Activated T-cell treated with anti-CD3 and anti-CD28 coated beads, Interleukin-2, amount 50 U/mL, for 4 hours (primary cell): Measurements from ENCODE around the gene PGM1. TPM values are rescaled to one million over a fixed set of nuclear protein-coding genes. Genes with fewer than 3 reads are reported as not detected.
"Not testable (repeated sequence)": the region's sequence is repeated elsewhere in the genome, so short reads cannot be mapped to it uniquely, and the experiment has no call there.

Experiments used
- ATAC-seq, 2 donors: fragments of 200-7000 bp; cut with Tn5 transposase; one replicate each; pipeline ENCODE4 v1.10.0; 2021
- DNase-seq: peaks from one replicate; pipeline ENCODE4 v3.0.0-alpha.2; 2020
- H3K27me3 Mint-ChIP-seq: one replicate; pipeline ENCODE4 v1.8.0; 2021; ENCODE audit warnings: low read depth, mixed read lengths
- H3K36me3 Mint-ChIP-seq: one replicate; pipeline ENCODE4 v1.8.0; 2022; ENCODE audit warnings: mixed read lengths; ENCODE audit not compliant: insufficient read depth
- H3K4me1 Mint-ChIP-seq: one replicate; pipeline ENCODE4 v1.8.0; 2021; ENCODE audit warnings: low read depth, mixed read lengths
- H3K4me3 Mint-ChIP-seq: one replicate; pipeline ENCODE4 v1.8.0; 2021; ENCODE audit warnings: mild to moderate bottlenecking, moderate library complexity, mixed read lengths
- H3K9me3 Mint-ChIP-seq: one replicate; pipeline ENCODE4 v1.8.0; 2021; ENCODE audit warnings: mixed read lengths
- total RNA-seq, 3 donors: library from RNA; stranded (reverse); gene quantifications; one replicate each; pipeline ENCODE4 v1.2.1, GENCODE V29; 2021

The PGM1 gene
- total RNA-seq, 3 donors from 2014 or later = 21.0 to 25.6 (median 23.8) TPM

- H3K4me3 Mint-ChIP-seq, DNase-seq, H3K36me3 Mint-ChIP-seq, H3K9me3 Mint-ChIP-seq, H3K4me1 Mint-ChIP-seq, H3K27me3 Mint-ChIP-seq, ATAC-seq: not testable (repeated sequence)
Observed at GRCh38 chr1:63586326-63586725, 6.9 kb upstream of the PGM1 start.

DNA sequence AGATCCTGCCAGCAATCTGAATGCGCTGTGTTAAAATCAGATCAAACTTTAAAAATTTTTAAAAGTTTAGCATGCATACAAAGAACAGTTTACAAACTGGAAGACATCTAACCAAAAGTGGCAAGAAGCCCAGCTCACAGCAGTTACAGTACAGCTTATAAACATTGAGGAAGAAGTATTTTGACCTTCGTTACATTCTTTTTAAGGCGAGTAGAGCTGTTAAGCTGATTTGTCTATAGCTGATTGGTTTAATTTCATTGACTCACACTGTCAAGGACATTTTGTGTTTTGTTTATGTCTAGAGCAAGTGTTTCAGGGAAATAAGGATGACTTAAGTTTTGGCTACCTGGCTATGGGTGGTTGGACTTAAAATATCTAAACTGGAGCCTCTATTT lies 3.0 kb upstream of the PGM1 start:
- H3K36me3 Mint-ChIP-seq = no peaks in the 10 kb centered on the region
- H3K27me3 Mint-ChIP-seq = no peaks in the 10 kb centered on the region
- no peaks in the 10 kb centered on the region for H3K9me3 Mint-ChIP-seq
- H3K4me1 Mint-ChIP-seq = peaks cover 17% of the 10 kb centered on the region
- ATAC-seq (no peak), DNase-seq (no peak)
- H3K4me3 Mint-ChIP-seq = no peak overlapping the region

DNA sequence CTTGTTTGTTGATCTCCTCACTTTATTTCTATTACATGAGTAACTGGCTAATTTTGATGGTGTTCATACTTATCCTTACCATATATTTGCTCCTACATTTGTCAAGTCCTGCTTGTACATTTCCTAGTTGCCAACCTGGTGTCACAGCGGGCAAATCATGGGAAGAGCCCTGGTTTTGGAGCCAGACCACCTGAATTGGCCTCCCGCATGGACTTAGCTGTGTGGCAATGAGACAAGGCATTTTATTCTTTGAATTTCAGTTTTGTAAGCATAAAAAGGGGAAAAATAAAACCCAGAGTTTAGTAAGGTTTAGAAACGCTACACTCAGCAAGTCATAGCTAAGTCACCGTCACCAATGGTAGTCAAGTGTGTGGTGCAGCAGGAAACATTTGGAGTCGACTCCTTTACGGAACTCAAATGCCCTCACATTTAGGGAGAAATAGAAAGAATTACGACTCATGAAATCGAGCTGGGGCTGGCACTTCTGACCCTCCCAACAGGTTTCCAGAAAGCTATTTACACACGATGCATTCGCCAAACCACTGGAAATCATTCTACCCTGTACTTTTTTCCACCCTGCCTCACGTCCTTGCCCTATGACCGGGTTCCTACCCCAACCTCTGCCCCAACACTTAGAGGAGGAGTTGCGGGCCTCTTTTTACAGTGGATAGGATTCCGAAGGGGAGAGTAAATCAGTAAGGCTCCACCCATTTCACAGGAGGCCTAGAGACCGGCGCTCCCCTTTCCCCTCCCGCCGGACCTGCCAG lies 492 bp upstream of the PGM1 start:
- no peaks in the 10 kb centered on the region for H3K36me3 Mint-ChIP-seq
- DNase-seq (no peak), ATAC-seq (no peak)
- H3K4me3 Mint-ChIP-seq = peak overlapping the region; percentile 97
- peaks cover 27% of the 10 kb centered on the region for H3K4me1 Mint-ChIP-seq
- no peaks in the 10 kb centered on the region for H3K9me3 Mint-ChIP-seq
- no peaks in the 10 kb centered on the region for H3K27me3 Mint-ChIP-seq

DNA sequence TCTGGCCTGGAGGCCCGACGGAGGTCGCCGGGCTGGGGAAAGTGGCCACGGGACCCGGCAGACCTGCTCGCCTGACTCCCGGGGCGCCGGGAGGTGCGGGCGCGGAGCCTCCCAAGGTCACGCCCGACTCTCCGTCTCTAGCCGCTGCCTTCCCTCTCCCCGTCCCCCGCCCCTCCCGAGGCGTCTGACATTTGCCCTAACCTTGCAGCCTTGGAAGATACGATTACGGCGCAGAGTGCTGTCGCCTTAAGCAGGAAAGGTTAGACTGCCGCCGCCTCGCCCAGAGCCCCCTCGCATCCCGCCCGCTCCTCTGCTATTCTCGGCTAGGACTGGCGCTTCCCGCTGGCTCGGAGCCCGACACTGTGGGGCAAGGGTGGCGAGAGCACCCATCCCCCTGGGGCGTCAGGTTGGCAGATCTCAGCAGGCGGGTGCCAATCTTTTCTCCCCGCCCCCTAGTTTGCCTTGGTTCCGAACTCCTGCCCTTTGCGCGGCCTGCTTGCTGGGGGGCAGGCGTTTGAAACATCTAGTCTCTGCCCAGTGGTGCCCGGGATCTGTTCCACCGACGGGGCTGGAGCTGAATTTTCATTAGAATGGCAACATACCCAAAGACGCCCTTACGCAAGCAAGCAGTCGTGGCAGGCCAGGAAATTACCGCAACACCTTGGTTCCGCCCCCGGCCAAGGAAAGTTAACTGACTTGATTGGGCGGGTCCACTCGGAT lies 835 bp downstream of the PGM1 start:
- H3K27me3 Mint-ChIP-seq = no peaks in the 10 kb centered on the region
- H3K4me3 Mint-ChIP-seq = peak overlapping the region; percentile 97
- no peaks in the 10 kb centered on the region for H3K9me3 Mint-ChIP-seq
- H3K4me1 Mint-ChIP-seq = peaks cover 24% of the 10 kb centered on the region
- DNase-seq (peak; percentile 63), ATAC-seq (peak; percentile 68 to 70)
- no peaks in the 10 kb centered on the region for H3K36me3 Mint-ChIP-seq

GRCh38 chr1:63595435-63595834 lies 2.2 kb downstream of the PGM1 start:
- peaks cover 24% of the 10 kb centered on the region for H3K4me1 Mint-ChIP-seq
- no peaks in the 10 kb centered on the region for H3K27me3 Mint-ChIP-seq
- H3K36me3 Mint-ChIP-seq = no peaks in the 10 kb centered on the region
- no peaks in the 10 kb centered on the region for H3K9me3 Mint-ChIP-seq
- DNase-seq (no peak), ATAC-seq (no peak)
- H3K4me3 Mint-ChIP-seq = no peak overlapping the region

GRCh38 chr1:63599799-63600198 lies 6.6 kb downstream of the PGM1 start:
- H3K4me3 Mint-ChIP-seq = no peak overlapping the region
- peaks cover 14% of the 10 kb centered on the region for H3K36me3 Mint-ChIP-seq
- DNase-seq (no peak), ATAC-seq (no peak)
- peaks cover 15% of the 10 kb centered on the region for H3K4me1 Mint-ChIP-seq
- H3K9me3 Mint-ChIP-seq = no peaks in the 10 kb centered on the region
- no peaks in the 10 kb centered on the region for H3K27me3 Mint-ChIP-seq

DNA sequence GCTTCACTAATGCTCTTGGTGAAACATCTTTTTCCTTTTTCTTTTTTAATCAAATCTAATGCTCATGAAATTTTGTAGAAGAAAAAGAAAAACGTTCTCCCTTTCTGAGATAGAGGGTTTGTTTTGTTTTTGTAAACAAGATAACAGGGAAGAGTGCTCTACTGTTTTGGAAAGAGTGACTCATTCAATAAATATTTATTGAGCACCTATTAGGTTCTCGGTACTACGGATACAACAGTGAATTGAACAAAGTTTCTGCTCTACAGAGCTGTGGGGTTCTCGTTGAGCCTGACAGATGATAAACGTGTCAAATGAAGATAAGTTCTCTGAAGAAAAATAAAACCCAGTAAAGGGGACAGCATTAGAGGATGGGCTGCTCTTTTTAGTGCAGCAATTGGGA lies 7.0 kb downstream of the PGM1 start:
- H3K36me3 Mint-ChIP-seq = peaks cover 14% of the 10 kb centered on the region
- ATAC-seq = no peak

GRCh38 chr1:63601061-63601460 lies 7.8 kb downstream of the PGM1 start:
- Mint-ChIP-seq H3K4me3 (no peak overlapping the region), H3K27me3 (no peaks in the 10 kb centered on the region), H3K4me1 (peaks cover 7% of the 10 kb centered on the region), H3K9me3 (no peaks in the 10 kb centered on the region), H3K36me3 (peaks cover 14% of the 10 kb centered on the region)
- no peak for ATAC-seq
- DNase-seq = no peak

More for the DNA sequence above, 7.0 kb downstream of the PGM1 start:
- Mint-ChIP-seq H3K4me3 (no peak overlapping the region), H3K9me3 (no peaks in the 10 kb centered on the region), H3K27me3 (no peaks in the 10 kb centered on the region), H3K4me1 (peaks cover 12% of the 10 kb centered on the region)
- no peak for DNase-seq

DNA sequence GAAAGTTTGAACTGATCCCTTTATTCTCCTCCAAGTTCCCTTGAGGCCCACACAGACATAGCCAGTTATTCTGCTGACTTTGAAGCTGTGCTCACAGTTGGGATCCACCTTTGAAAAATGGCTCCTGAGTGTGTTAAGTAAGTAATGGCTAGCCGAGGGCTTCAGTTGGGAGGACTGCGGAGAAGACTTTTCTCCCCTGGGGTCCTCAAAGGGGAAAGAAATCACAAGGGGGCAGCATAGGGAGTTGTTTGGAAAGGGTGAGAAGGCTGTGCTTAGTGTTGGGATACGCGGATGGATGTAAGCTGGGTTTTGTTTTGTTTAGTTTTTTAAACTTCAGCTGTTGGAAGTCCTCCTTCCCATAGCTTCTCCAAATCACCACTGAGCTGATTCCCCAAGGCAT lies 8.3 kb downstream of the PGM1 start:
- Mint-ChIP-seq H3K27me3 (no peaks in the 10 kb centered on the region), H3K36me3 (peaks cover 14% of the 10 kb centered on the region), H3K4me1 (peaks cover 6% of the 10 kb centered on the region), H3K4me3 (no peak overlapping the region), H3K9me3 (no peaks in the 10 kb centered on the region)
- no peak for DNase-seq
- no peak for ATAC-seq

DNA sequence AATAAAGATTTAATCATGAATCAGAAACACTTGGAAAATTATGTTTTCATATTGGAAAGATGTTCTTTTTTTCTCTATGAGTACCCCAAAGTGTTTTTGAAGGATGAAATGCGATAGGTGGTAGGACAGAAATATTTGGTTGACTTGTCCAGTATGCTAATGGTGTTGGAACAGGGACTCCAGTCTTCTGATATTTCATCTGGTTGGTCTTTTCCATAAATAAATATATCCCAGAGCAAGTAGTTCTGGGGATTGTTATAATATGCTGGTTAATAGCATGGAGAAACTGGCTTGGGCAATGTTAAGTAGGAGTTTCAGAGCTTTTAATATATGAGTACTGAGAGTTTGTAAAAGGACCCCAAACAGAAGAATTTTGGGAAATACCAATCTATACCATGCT lies 8.7 kb downstream of the PGM1 start:
- Mint-ChIP-seq H3K4me1 (peaks cover 4% of the 10 kb centered on the region), H3K36me3 (peaks cover 14% of the 10 kb centered on the region), H3K27me3 (no peaks in the 10 kb centered on the region), H3K4me3 (no peak overlapping the region), H3K9me3 (no peaks in the 10 kb centered on the region)
- DNase-seq = no peak
- ATAC-seq = no peak

DNA sequence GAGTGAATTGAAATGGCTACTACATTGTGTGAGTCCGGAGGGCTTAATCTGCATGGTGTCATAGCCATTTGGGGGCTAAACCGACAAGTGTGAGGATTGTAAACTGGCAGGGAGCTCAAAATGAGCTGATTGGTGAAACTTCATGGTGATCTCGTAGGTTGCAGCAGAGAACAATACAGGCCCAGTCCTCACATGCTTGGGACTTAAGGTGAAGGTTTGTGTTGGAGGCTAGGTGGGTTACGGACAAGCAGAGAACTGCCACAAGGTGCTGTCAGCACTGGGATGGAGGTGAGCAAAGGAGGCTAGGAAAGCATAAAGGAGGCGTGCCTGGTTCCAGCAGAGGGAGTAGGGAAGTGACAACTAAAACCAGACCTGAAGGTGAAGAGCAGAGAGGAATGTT lies 9.4 kb downstream of the PGM1 start:
- no peak overlapping the region for H3K4me3 Mint-ChIP-seq
- peaks cover 3% of the 10 kb centered on the region for H3K4me1 Mint-ChIP-seq
- H3K9me3 Mint-ChIP-seq = no peaks in the 10 kb centered on the region
- ATAC-seq (no peak), DNase-seq (no peak)
- H3K27me3 Mint-ChIP-seq = no peaks in the 10 kb centered on the region
- H3K36me3 Mint-ChIP-seq = peaks cover 14% of the 10 kb centered on the region

- DNase-seq (no peak), ATAC-seq (no peak)
- H3K4me1 Mint-ChIP-seq = peaks cover 3% of the 10 kb centered on the region
Observed at GRCh38 chr1:63603810-63604209, 10.6 kb downstream of the PGM1 start.

GRCh38 chr1:63607322-63607721 lies 14.1 kb downstream of the PGM1 start:
- ATAC-seq (no peak), DNase-seq (no peak)
- Mint-ChIP-seq H3K4me3 (no peak overlapping the region), H3K9me3 (no peaks in the 10 kb centered on the region), H3K4me1 (peaks cover 6% of the 10 kb centered on the region), H3K27me3 (no peaks in the 10 kb centered on the region), H3K36me3 (peaks cover 10% of the 10 kb centered on the region)

More at GRCh38 chr1:63603810-63604209, 10.6 kb downstream of the PGM1 start:
- no peak overlapping the region for H3K4me3 Mint-ChIP-seq
- H3K9me3 Mint-ChIP-seq = no peaks in the 10 kb centered on the region
- no peaks in the 10 kb centered on the region for H3K27me3 Mint-ChIP-seq
- peaks cover 14% of the 10 kb centered on the region for H3K36me3 Mint-ChIP-seq

GRCh38 chr1:63611231-63611630 lies 18.0 kb downstream of the PGM1 start:
- DNase-seq (no peak), ATAC-seq (no peak)
- Mint-ChIP-seq H3K4me3 (no peak overlapping the region), H3K9me3 (no peaks in the 10 kb centered on the region), H3K36me3 (no peaks in the 10 kb centered on the region), H3K27me3 (no peaks in the 10 kb centered on the region), H3K4me1 (peaks cover 4% of the 10 kb centered on the region)

GRCh38 chr1:63612564-63612963 lies 19.4 kb downstream of the PGM1 start:
- H3K4me3 Mint-ChIP-seq = no peak overlapping the region
- ATAC-seq = no peak
- no peaks in the 10 kb centered on the region for H3K9me3 Mint-ChIP-seq
- peaks cover 4% of the 10 kb centered on the region for H3K4me1 Mint-ChIP-seq
- no peaks in the 10 kb centered on the region for H3K27me3 Mint-ChIP-seq
- H3K36me3 Mint-ChIP-seq = no peaks in the 10 kb centered on the region
- no peak for DNase-seq
